H1 (cell line): Measurements from ENCODE around the gene OGFOD3. TPM values are rescaled to one million over a fixed set of nuclear protein-coding genes. Genes with fewer than 3 reads are reported as not detected.

Experiments
- CTCF ChIA-PET: fragments of 300-600 bp; sonication (Branson Sonifier 250); formaldehyde crosslinking; loops from one replicate; lab custom pipeline; 2021; ENCODE audit not compliant: partially characterized antibody; lab: Charles Lee
- POLR2A ChIA-PET: fragments of 300-600 bp; sonication (Branson Sonifier 250); formaldehyde crosslinking; loops from one replicate; lab custom pipeline; 2021; ENCODE audit warnings: inconsistent platforms; ENCODE audit not compliant: partially characterized antibody; lab: Charles Lee
- DNase-seq, 2 experiments: peaks; one replicate each; pipeline versions ENCODE4 v3.0.0 to v3.0.0-alpha.2; 2010 to 2022; ENCODE audit warnings: low spot score in 2 of 2, low read depth in 1 of 2, mixed read lengths in 1 of 2
- FAIRE-seq: peaks from 2 replicates; lab custom pipeline; 2011; peaks lifted over from hg19 to GRCh38; lab: Jason Lieb, UNC
- H2AFZ ChIP-seq: 2 replicates; pipeline ENCODE4 v1.8.1; 2012; ENCODE audit warnings: low read length, inconsistent platforms
- H2AK5ac ChIP-seq: 2 replicates; pipeline ENCODE4 v1.6.1; 2013; ENCODE audit warnings: low read depth, low read length
- H2BK120ac ChIP-seq: replicated peaks from 2 replicates; pipeline ENCODE3; 2013; ENCODE audit warnings: low read depth, low read length, inconsistent platforms
- H2BK12ac ChIP-seq: 2 replicates; pipeline ENCODE4 v1.6.1; 2013; ENCODE audit warnings: low read depth, low read length
- H2BK15ac ChIP-seq: 2 replicates; pipeline ENCODE4 v1.6.1; 2013; ENCODE audit warnings: low read length
- H2BK20ac ChIP-seq: 2 replicates; pipeline ENCODE4 v1.6.1; 2013; ENCODE audit warnings: low read length
- H2BK5ac ChIP-seq: 2 replicates; pipeline ENCODE4 v1.6.1; 2013; ENCODE audit warnings: low read depth, low read length
- H3K14ac ChIP-seq: 2 replicates; pipeline ENCODE4 v1.6.1; 2013; ENCODE audit warnings: inconsistent platforms; ENCODE audit not compliant: insufficient read length
- H3K18ac ChIP-seq: 2 replicates; pipeline ENCODE4 v1.6.1; 2013; ENCODE audit warnings: low read length; ENCODE audit errors: extremely low read depth
- H3K23ac ChIP-seq: 2 replicates; pipeline ENCODE4 v1.6.1; 2013; ENCODE audit warnings: inconsistent platforms; ENCODE audit not compliant: insufficient read length
- H3K23me2 ChIP-seq: 2 replicates; pipeline ENCODE4 v1.6.1; 2013; ENCODE audit warnings: low read depth, low read length
- H3K27ac ChIP-seq: 2 replicates; pipeline ENCODE4 v1.6.1; 2011; ENCODE audit warnings: low read depth, low read length, inconsistent platforms
- H3K27me3 ChIP-seq, 4 experiments: replicated peaks in 1 of 4; 1 replicate in 1 of 4; 2 replicates in 3 of 4; pipeline versions ENCODE4 v1.6.1 to v1.8.1; 2011 to 2013; ENCODE audit warnings: low read length in 3 of 4, mild to moderate bottlenecking in 3 of 4, inconsistent platforms in 2 of 4, mixed read lengths in 2 of 4, moderate library complexity in 1 of 4; ENCODE audit not compliant: control insufficient read depth in 3 of 4, insufficient read depth in 3 of 4; ENCODE audit errors: extremely low read depth in 1 of 4
- H3K36me3 ChIP-seq, 4 experiments: 2 replicates each; pipeline versions ENCODE4 v1.6.1 to v1.8.1; 2011 to 2013; ENCODE audit warnings: mild to moderate bottlenecking in 4 of 4, low read length in 3 of 4, moderate library complexity in 2 of 4, control low read depth in 1 of 4, inconsistent platforms in 1 of 4; ENCODE audit not compliant: insufficient read depth in 4 of 4, control insufficient read depth in 2 of 4
- H3K4ac ChIP-seq: replicated peaks from 2 replicates; pipeline ENCODE3; 2013; ENCODE audit warnings: low read length, low read depth, mixed read lengths, inconsistent platforms; ENCODE audit not compliant: insufficient read length
- H3K4me1 ChIP-seq, 4 experiments: replicated peaks in 1 of 4; 1 replicate in 1 of 4; 2 replicates in 3 of 4; pipeline versions ENCODE4 v1.6.1 to v1.8.1; 2011 to 2013; ENCODE audit warnings: low read length in 3 of 4, inconsistent platforms in 2 of 4, mixed read lengths in 1 of 4; ENCODE audit not compliant: insufficient read depth in 4 of 4, control insufficient read depth in 3 of 4
- H3K4me2 ChIP-seq, 2 experiments: 2 replicates each; pipeline versions ENCODE4 v1.6.1 to v1.8.1; 2011 to 2013; ENCODE audit warnings: low read depth in 2 of 2, low read length in 2 of 2, control low read depth in 1 of 2, inconsistent platforms in 1 of 2, mild to moderate bottlenecking in 1 of 2; ENCODE audit not compliant: insufficient read depth in 1 of 2
- H3K4me3 ChIP-seq, 4 experiments: fragments of 200-600, 300-600 bp in 1 of 4; sonication (generic), shearing (Covaris generic), sonication (Bioruptor Twin) in 1 of 4; 2 replicates each; pipeline versions ENCODE4 v1.5.1 to v1.8.1; 2011 to 2016; ENCODE audit warnings: low read length in 4 of 4, low read depth in 3 of 4, control low read depth in 2 of 4, inconsistent platforms in 2 of 4, mild to moderate bottlenecking in 2 of 4, mixed read lengths in 1 of 4, moderate library complexity in 1 of 4; ENCODE audit not compliant: insufficient read depth in 2 of 4; ENCODE audit errors: extremely low read depth in 1 of 4
- H3K56ac ChIP-seq: replicated peaks from 2 replicates; pipeline ENCODE3; 2013; ENCODE audit warnings: low read depth, mild to moderate bottlenecking, mixed read lengths, low read length, inconsistent platforms; ENCODE audit not compliant: insufficient read length
- H3K79me1 ChIP-seq: 2 replicates; pipeline ENCODE4 v1.6.1; 2013; ENCODE audit warnings: low read depth, low read length, control low read depth
- H3K79me2 ChIP-seq, 2 experiments: 2 replicates each; pipeline versions ENCODE4 v1.6.1 to v1.8.1; 2012 to 2013; ENCODE audit warnings: low read length in 2 of 2, mild to moderate bottlenecking in 2 of 2, inconsistent platforms in 1 of 2; ENCODE audit not compliant: insufficient read depth in 2 of 2, control insufficient read depth in 1 of 2
- H3K9ac ChIP-seq, 4 experiments: replicated peaks in 1 of 4; 1 replicate in 1 of 4; 2 replicates in 3 of 4; pipeline versions ENCODE4 v1.6.1 to v1.8.1; 2011 to 2013; ENCODE audit warnings: low read depth in 3 of 4, low read length in 3 of 4, control low read depth in 2 of 4, mild to moderate bottlenecking in 2 of 4, moderate library complexity in 2 of 4, inconsistent platforms in 1 of 4; ENCODE audit errors: extremely low read depth in 1 of 4
- H3K9me3 ChIP-seq, 2 experiments: 2 replicates each; pipeline versions ENCODE4 v1.6.1 to v1.8.1; 2012 to 2013; ENCODE audit warnings: mild to moderate bottlenecking in 2 of 2, moderate library complexity in 2 of 2, control low read depth in 1 of 2, inconsistent platforms in 1 of 2, low read depth in 1 of 2, low read length in 1 of 2, mixed read lengths in 1 of 2; ENCODE audit not compliant: insufficient read depth in 2 of 2
- H4K20me1 ChIP-seq, 2 experiments: replicated peaks in 1 of 2; 2 replicates each; pipeline versions ENCODE3 to v1.8.1; 2011 to 2013; ENCODE audit warnings: inconsistent platforms in 2 of 2, low read length in 2 of 2, mild to moderate bottlenecking in 1 of 2; ENCODE audit not compliant: insufficient read depth in 2 of 2, control insufficient read depth in 1 of 2
- H4K5ac ChIP-seq: 2 replicates; pipeline ENCODE4 v1.6.1; 2013; ENCODE audit warnings: low read length, low read depth, mixed read lengths, inconsistent platforms; ENCODE audit not compliant: insufficient read length
- H4K8ac ChIP-seq: 2 replicates; pipeline ENCODE4 v1.8.0; 2013; ENCODE audit warnings: mild to moderate bottlenecking, moderate library complexity, low read length, inconsistent platforms; ENCODE audit not compliant: insufficient read depth; ENCODE audit errors: extremely low read depth
- H4K91ac ChIP-seq: replicated peaks from 2 replicates; pipeline ENCODE3; 2013; ENCODE audit warnings: low read length, mixed read lengths, inconsistent platforms; ENCODE audit not compliant: insufficient read length
- ASH2L ChIP-seq: fragments of 200-600, 300-600 bp; sonication (generic); IDR thresholded peaks from one replicate; pipeline ENCODE4 v1.7.1; 2017; ENCODE audit warnings: low read length
- CTCF ChIP-seq, 3 experiments: IDR thresholded peaks; 1 replicate in 2 of 3; 2 replicates in 1 of 3; pipeline versions ENCODE4 v1.5.1 to v1.6.1; 2011; ENCODE audit warnings: low read length in 3 of 3, mild to moderate bottlenecking in 3 of 3, inconsistent platforms in 2 of 3, low read depth in 1 of 3, moderate library complexity in 1 of 3; ENCODE audit not compliant: insufficient read depth in 1 of 3; ENCODE audit errors: control extremely low read depth in 1 of 3
- EP300 ChIP-seq, 2 experiments: IDR thresholded peaks; 1 replicate in 1 of 2; 2 replicates in 1 of 2; pipeline ENCODE4 v1.6.1; 2011 to 2012; ENCODE audit warnings: low read depth in 2 of 2, low read length in 2 of 2, mild to moderate bottlenecking in 2 of 2, borderline replicate concordance in 1 of 2, inconsistent platforms in 1 of 2, moderate library complexity in 1 of 2
- GABPA ChIP-seq: IDR thresholded peaks from 2 replicates; pipeline ENCODE4 v1.6.1; 2011; ENCODE audit warnings: mild to moderate bottlenecking, low read length, moderate library complexity, borderline replicate concordance; ENCODE audit not compliant: insufficient read depth
- HDAC6 ChIP-seq: IDR thresholded peaks from one replicate; pipeline ENCODE4 v1.7.1; 2012; ENCODE audit warnings: low read depth, mild to moderate bottlenecking, inconsistent platforms, low read length, moderate library complexity
- NRF1 ChIP-seq: IDR thresholded peaks from 2 replicates; pipeline ENCODE4 v1.6.1; 2011; ENCODE audit warnings: mild to moderate bottlenecking, low read depth, low read length, improper control_type of control experiment
- POLR2AphosphoS5 ChIP-seq: IDR thresholded peaks from 2 replicates; pipeline ENCODE4 v1.6.1; 2011; ENCODE audit warnings: low read depth, low read length
- POU5F1 ChIP-seq: IDR thresholded peaks from 2 replicates; pipeline ENCODE4 v1.6.1; 2011; ENCODE audit warnings: low read depth, mild to moderate bottlenecking, low read length, moderate library complexity
- RNF2 ChIP-seq: fragments of 200-900, 300-1000 bp; sonication (generic); IDR thresholded peaks from 2 replicates; pipeline ENCODE4 v1.7.1; 2016; ENCODE audit warnings: borderline replicate concordance, low read depth, mild to moderate bottlenecking, antibody characterized with exemption, low read length; ENCODE audit not compliant: poor library complexity, severe bottlenecking; ENCODE audit errors: missing control alignments
- SAP30 ChIP-seq: fragments of 300-600 bp; sonication (generic); IDR thresholded peaks from 2 replicates; pipeline ENCODE4 v1.7.1; 2012; ENCODE audit warnings: low read length, moderate library complexity, mild to moderate bottlenecking, inconsistent platforms; ENCODE audit not compliant: insufficient read depth, insufficient replicate concordance
- SP1 ChIP-seq: IDR thresholded peaks from 2 replicates; pipeline ENCODE4 v1.6.1; 2011; ENCODE audit warnings: low read depth, low read length
- WGBS, 2 experiments: shearing (Covaris generic) in 1 of 2; methylation state at CpG; one replicate each; pipeline versions ENCODE4 v1.1.6 to v1.1.7; 2013 to 2015; ENCODE audit warnings: low lambda C conversion rate in 2 of 2, mixed read lengths in 2 of 2, inconsistent platforms in 1 of 2, low coverage in 1 of 2, missing lambda C conversion rate in 1 of 2; ENCODE audit not compliant: insufficient replicate concordance in 2 of 2, insufficient coverage in 1 of 2, insufficient read length in 1 of 2; ENCODE audit errors: extremely low coverage in 1 of 2, missing lambda C conversion rate in 1 of 2; 5-methylcytosine and 5-hydroxymethylcytosine counted together
- polyA plus RNA-seq, 7 experiments: library from polyadenylated mRNA; depleted of rRNA in 3 of 7; stranded (reverse) in 5 of 7; unstranded in 2 of 7; fragments of >200 nt in 5 of 7; fragments of 200-250 nt in 2 of 7; gene quantifications; 1 replicate in 5 of 7; 2 replicates in 1 of 7; 4 replicates in 1 of 7; pipeline versions ENCODE4 v1.2.1 to v1.2.3, GENCODE V29; 2011 to 2013; ENCODE audit warnings: missing spikeins in 2 of 7, mixed read lengths in 2 of 7
- total RNA-seq: library from RNA; stranded (reverse); fragmentation: NEBNext Ultra II Directional; extraction: Animal tissue kit (Norgen Biotek cat#: 25700); gene quantifications from 2 replicates; pipeline ENCODE4 v1.2.1, GENCODE V29; 2021

OGFOD3 gene
- total and polyA plus RNA-seq, 2 of the 8 experiments (the other 6 are each of a cell fraction or from before 2014, with no cell fraction given), result 21.1 to 21.8 TPM

DNA sequence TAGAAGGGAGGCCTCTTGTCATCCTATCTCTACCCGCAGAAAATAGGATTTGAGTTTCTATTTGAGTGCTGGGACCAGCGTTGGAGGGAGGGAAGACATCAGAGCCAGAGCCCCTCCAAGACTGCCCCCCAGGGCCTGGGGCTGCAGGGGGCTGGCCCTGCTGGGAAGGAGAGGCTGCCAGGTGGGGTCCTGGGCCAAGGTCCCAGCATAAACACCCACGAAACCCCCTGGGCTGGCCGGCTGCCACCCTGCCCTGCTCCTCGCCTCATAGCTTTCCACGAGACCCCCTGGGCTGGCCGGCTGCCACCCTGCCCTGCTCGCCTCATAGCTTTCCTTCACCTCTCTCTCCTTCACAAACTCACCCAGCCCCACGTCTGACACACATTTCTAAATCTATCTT, 70.0 kb downstream of the OGFOD3 start:
- no peak for FAIRE-seq
- ChIA-PET CTCF (interaction anchor here (0.9 to 1.8 kb wide), 3 partner anchors 14 to 128 kb away, joined by 3 to 6 read pairs (median 4); no protein-coding TSS in a partner anchor), POLR2A (no interaction called here)

More for the DNA sequence above, 70.0 kb downstream of the OGFOD3 start:
- Histone ChIP-seq H3K27me3 (no peaks in the 10 kb centered on the region; a peak in 1 of 7 replicates), H4K8ac (no peak overlapping the region; the same call in 1 of the 2 replicates), H3K23me2 (no peaks in the 10 kb centered on the region), H3K4me2 (no peak overlapping the region), H3K9me3 (no peaks in the 10 kb centered on the region), H3K4me3 (no peak overlapping the region), H3K14ac (no peak overlapping the region), H2BK12ac (no peak overlapping the region), H3K18ac (no peak overlapping the region), H3K56ac (no peak overlapping the region), H3K36me3 (no peaks in the 10 kb centered on the region), H3K27ac (no peak overlapping the region), H3K23ac (no peak overlapping the region), H3K4ac (no peak overlapping the region), H2AFZ (no peak overlapping the region), H2BK15ac (no peak overlapping the region), H3K4me1 (no peaks in the 10 kb centered on the region; a peak in 1 of 7 replicates), H4K91ac (no peak overlapping the region), H3K79me2 (no peaks in the 10 kb centered on the region), H4K20me1 (no peaks in the 10 kb centered on the region), H3K79me1 (no peaks in the 10 kb centered on the region), H2BK20ac (no peak overlapping the region), H3K9ac (no peak overlapping the region), H2BK120ac (no peak overlapping the region), H2AK5ac (no peak overlapping the region), H2BK5ac (no peak overlapping the region), H4K5ac (no peak overlapping the region)
- DNase-seq, result no peak
- no peak for TF ChIP-seq EP300 (IDR thresholded peaks at IDR 0.05; ENCODE audit: borderline replicate concordance in 1 of 2, low read depth in 2 of 2, low read length in 2 of 2)
- no peak for TF ChIP-seq POU5F1
- TF ChIP-seq SAP30, result no peak
- no peak for TF ChIP-seq HDAC6
- no peak for TF ChIP-seq SP1
- no peak for TF ChIP-seq NRF1
- no peak for TF ChIP-seq ASH2L
- no peak for TF ChIP-seq POLR2AphosphoS5
- TF ChIP-seq RNF2, result no peak
- TF ChIP-seq CTCF (IDR thresholded peaks at IDR 0.05; ENCODE audit: control extremely low read depth in 1 of 3, insufficient read depth in 1 of 3, low read depth in 1 of 3, low read length in 3 of 3), result no peak
- TF ChIP-seq GABPA, result no peak
- WGBS, 2 experiments, result 85% methylated on average over 9 of the region's 9 CpGs; no CpG with 5 or more reads in 1 of the 2 experiments
